Keratinocyte (primary cell): Measurements from ENCODE around the gene FHIT.

Source experiments
- EZH2 ChIP-seq: IDR thresholded peaks from one replicate; pipeline ENCODE4 v1.6.1; 2012; ENCODE audit warnings: inconsistent platforms, mild to moderate bottlenecking, low read length, moderate library complexity
- TF ChIP-seq, protein P1 (sequence below), 3 experiments: IDR thresholded peaks in 1 of 3; conservative IDR thresholded peaks in 1 of 3; optimal IDR thresholded peaks in 1 of 3; 2 replicates in 2 of 3; 3 replicates in 1 of 3; pipeline versions ENCODE3 to v1.5.1; 2011; ENCODE audit warnings: low read length in 3 of 3, mild to moderate bottlenecking in 3 of 3, moderate library complexity in 2 of 3, control low read depth in 1 of 3, inconsistent platforms in 1 of 3; ENCODE audit not compliant: insufficient read depth in 2 of 3; ENCODE audit errors: extremely low read depth in 1 of 3

GRCh38 chr3:60588806-60589205 is 662.4 kb downstream of the FHIT start:
- TF ChIP-seq, protein P1, sequence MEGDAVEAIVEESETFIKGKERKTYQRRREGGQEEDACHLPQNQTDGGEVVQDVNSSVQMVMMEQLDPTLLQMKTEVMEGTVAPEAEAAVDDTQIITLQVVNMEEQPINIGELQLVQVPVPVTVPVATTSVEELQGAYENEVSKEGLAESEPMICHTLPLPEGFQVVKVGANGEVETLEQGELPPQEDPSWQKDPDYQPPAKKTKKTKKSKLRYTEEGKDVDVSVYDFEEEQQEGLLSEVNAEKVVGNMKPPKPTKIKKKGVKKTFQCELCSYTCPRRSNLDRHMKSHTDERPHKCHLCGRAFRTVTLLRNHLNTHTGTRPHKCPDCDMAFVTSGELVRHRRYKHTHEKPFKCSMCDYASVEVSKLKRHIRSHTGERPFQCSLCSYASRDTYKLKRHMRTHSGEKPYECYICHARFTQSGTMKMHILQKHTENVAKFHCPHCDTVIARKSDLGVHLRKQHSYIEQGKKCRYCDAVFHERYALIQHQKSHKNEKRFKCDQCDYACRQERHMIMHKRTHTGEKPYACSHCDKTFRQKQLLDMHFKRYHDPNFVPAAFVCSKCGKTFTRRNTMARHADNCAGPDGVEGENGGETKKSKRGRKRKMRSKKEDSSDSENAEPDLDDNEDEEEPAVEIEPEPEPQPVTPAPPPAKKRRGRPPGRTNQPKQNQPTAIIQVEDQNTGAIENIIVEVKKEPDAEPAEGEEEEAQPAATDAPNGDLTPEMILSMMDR (optimal IDR thresholded peaks at IDR 0.05 in 1 of 3, IDR thresholded peaks at IDR 0.05 in 1 of 3, conservative IDR thresholded peaks at IDR 0.05 in 1 of 3; ENCODE audit: extremely low read depth in 1 of 3, insufficient read depth in 2 of 3, low read length in 3 of 3) = no peak
- TF ChIP-seq EZH2 = no peak
